GM18909 (cell line): ENCODE measurements around the gene PIK3CA.
"Not testable (repeated sequence)": the region's sequence is repeated elsewhere in the genome, so short reads cannot be mapped to it uniquely, and the experiment has no call there.

Experiments
- ATAC-seq: cut with Tn5 transposase; IDR thresholded peaks from one replicate; pipeline ENCODE4 v1.9.1; 2021; ENCODE audit warnings: mild to moderate bottlenecking; ENCODE audit not compliant: unreplicated experiment, poor library complexity

The PIK3CA gene

GRCh38 chr3:179147873-179148615 lies at the start of gene PIK3CA:
Gene PIK3CA (plus strand): TSS chr3:179148357. CDS start chr3:179198826, 50,469 bp downstream.
- peak; percentile 79 for ATAC-seq

- no peak for ATAC-seq
Measured at GRCh38 chr3:179098388-179099077, 49.6 kb upstream of the PIK3CA start.

GRCh38 chr3:179100652-179101051 lies 47.5 kb upstream of the PIK3CA start:
- no peak for ATAC-seq

GRCh38 chr3:179105881-179106280 lies 42.3 kb upstream of the PIK3CA start:
- ATAC-seq = no peak

- no peak for ATAC-seq
Measured at GRCh38 chr3:179107617-179108016, 40.5 kb upstream of the PIK3CA start.

GRCh38 chr3:179108086-179108485 lies 40.1 kb upstream of the PIK3CA start:
- no peak for ATAC-seq

GRCh38 chr3:179113903-179114302 lies 34.3 kb upstream of the PIK3CA start:
- ATAC-seq = no peak

GRCh38 chr3:179115444-179115843 lies 32.7 kb upstream of the PIK3CA start:
- ATAC-seq = not testable (repeated sequence)

GRCh38 chr3:179116816-179117215 lies 31.3 kb upstream of the PIK3CA start:
- no peak for ATAC-seq

GRCh38 chr3:179132191-179132890 lies 15.8 kb upstream of the PIK3CA start:
- ATAC-seq = not testable (repeated sequence)

- no peak for ATAC-seq
Measured at GRCh38 chr3:179133575-179133974, 14.6 kb upstream of the PIK3CA start.

GRCh38 chr3:179136195-179136594 lies 12.0 kb upstream of the PIK3CA start:
- no peak for ATAC-seq

- no peak for ATAC-seq
Measured at GRCh38 chr3:179141890-179142289, 6.3 kb upstream of the PIK3CA start.

GRCh38 chr3:179146911-179147513 lies 1.1 kb upstream of the PIK3CA start:
- ATAC-seq = peak; percentile 25

- ATAC-seq = peak; percentile 33
Measured at GRCh38 chr3:179147514-179147872, 664 bp upstream of the PIK3CA start.

GRCh38 chr3:179148616-179149405 lies 654 bp downstream of the PIK3CA start:
- peak; percentile 29 for ATAC-seq

- ATAC-seq = peak; percentile 26
Measured at GRCh38 chr3:179149406-179149867, 1.3 kb downstream of the PIK3CA start.

GRCh38 chr3:179149951-179150350 lies 1.8 kb downstream of the PIK3CA start:
- no peak for ATAC-seq

GRCh38 chr3:179150610-179151009 lies 2.5 kb downstream of the PIK3CA start:
- ATAC-seq = no peak

GRCh38 chr3:179151474-179151873 lies 3.3 kb downstream of the PIK3CA start:
- ATAC-seq = no peak
